HG02840 (cell line): ENCODE results near the gene XDH.

Source experiments
- ATAC-seq: cut with Tn5 transposase; IDR thresholded peaks from one replicate; pipeline ENCODE4 v1.9.1; 2021; ENCODE audit warnings: mild to moderate bottlenecking, moderate library complexity, moderate number of reproducible peaks; ENCODE audit not compliant: unreplicated experiment, low FRiP score

Gene XDH

GRCh38 chr2:31414601-31415241 lies at the start of gene XDH:
TSS of gene XDH (minus strand) at chr2:31414742. CDS start at chr2:31414666, 76 bp downstream.
- no peak for ATAC-seq

GRCh38 chr2:31457651-31458050 lies 43.1 kb upstream of the XDH start:
- ATAC-seq = no peak

- ATAC-seq = no peak
Observed at GRCh38 chr2:31446848-31447247, 32.3 kb upstream of the XDH start.

GRCh38 chr2:31442376-31442775 lies 27.8 kb upstream of the XDH start:
- ATAC-seq = no peak

DNA sequence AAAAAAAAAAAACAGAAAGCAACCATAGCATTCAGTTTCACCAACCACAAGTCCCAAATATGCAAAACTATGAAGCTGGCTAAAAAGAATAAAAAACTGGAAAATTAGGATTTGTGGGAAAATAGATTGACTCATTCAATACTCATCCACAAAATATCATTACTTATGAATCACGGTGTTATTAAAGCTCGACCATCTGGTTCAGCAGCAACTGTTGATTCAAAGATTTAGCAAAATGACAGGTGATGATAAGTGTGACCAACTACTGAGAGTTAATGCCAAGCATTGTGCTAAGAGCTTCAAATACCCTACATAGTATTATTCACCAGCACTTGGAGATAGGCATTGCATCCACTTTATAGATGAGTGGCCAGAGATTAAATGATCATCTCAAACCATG lies 26.2 kb upstream of the XDH start:
- ATAC-seq = no peak

- no peak for ATAC-seq
Observed at GRCh38 chr2:31434911-31435310, 20.4 kb upstream of the XDH start.

DNA sequence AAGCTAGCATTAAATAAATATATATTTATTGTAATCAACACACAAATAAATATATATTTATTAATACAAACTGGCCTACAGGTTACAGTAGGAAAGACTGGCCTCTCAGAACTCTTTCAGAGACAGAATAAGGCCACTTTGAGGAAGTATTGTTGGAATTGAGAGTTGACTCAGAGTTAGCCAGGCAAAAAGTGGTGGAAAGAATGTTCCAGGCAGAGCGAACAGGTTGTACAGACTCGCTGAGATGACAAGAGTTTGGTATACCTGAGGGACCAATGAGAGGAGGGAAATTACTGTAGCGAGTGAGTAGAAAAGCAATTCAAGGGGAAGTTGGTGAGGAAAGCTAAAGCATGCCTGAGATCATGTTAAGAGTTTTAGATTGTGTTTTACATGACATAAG lies 19.0 kb upstream of the XDH start:
- no peak for ATAC-seq

DNA sequence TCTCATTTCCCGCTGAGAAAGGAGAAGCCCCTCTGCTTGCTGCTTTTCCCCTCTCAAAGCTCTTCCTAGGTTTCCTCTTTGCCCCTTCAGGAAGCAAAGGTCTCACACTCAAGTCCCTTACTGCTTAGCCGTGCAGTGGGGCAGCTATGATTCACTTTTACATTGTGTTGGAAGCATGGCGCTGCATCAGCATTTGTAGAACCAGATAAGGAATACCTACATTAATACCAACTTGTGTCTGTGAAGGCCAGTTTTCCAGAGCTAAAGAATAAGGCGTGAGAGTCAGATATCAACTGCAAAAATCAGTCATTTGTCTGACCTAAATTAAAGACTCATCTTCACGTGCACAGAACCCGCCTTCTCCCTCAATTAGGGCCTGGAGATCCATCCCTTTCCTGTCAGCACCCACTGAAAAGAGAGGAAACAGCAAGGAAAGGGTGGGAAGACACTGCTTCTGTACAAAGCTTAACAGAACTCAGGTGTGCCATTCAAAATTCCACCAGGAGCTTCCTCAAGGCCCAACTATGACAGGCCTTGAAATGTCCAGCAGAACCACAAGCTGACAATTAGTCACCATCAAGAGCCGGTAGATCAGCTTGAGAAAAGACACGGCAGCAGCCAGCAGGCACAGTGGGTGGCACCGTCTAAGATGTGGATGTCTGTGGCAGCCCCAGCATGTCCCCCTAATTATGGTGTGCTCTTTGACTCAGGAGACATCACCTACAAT lies 16.1 kb upstream of the XDH start:
- no peak for ATAC-seq

GRCh38 chr2:31429759-31430438 lies 15.4 kb upstream of the XDH start:
- ATAC-seq = no peak

DNA sequence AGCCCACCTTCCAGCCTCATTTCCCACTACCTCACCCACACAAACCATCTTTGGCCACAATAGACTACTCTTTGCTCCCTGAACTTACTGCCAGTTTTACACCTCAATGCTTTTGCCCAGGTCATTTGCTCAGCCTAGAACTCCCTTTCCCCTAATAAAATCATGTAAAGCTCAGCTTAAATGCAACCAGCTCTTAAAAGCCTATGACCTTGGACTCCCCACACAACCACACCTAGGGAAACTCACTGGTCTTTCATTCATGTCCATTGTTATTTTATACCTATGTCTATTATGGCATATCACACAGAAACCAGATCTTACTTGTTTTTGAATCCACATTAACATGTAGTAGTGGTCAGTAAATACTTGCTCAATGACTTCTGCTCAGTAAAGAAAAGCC lies 14.5 kb upstream of the XDH start:
- no peak for ATAC-seq

DNA sequence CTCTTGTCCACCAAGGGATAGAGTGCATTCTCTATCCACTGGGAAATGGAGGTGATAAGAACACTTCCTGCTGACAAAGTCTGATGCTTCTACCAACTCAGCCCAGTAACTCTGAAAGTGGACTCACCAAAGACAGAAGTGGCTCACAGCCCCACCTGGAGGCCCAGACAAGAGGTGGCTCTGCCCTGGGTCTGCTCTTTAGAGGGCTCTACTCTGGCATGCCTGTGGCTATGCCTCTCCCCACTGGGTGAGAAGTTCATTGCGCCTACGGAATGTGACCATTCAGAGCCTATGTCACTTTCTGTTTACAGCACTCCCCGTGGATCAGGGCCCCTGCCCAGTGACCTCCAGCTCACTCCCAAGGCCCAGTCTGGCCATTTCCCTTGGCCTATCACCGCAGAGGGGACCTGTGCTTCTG lies 13.5 kb upstream of the XDH start:
- ATAC-seq = no peak

DNA sequence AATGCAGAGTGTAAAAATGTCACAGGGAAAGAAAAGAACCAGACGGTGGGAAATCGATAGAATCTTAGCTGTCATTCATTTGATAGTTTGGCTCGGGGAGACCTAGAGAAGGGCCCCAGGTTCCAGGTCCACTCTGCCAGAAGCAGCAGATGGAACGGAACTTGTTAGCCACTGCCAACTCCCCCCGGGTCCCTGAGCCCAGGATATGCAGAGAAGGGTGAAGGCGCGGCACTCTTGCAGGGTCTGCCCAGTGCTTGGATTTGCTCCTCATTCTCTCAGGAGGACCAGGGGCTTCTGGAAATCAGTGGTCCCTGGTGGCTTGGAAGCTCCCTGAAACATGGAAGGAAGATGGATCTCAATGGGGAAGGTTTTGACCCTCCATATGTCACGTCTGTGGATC lies 11.6 kb upstream of the XDH start:
- ATAC-seq = no peak

DNA sequence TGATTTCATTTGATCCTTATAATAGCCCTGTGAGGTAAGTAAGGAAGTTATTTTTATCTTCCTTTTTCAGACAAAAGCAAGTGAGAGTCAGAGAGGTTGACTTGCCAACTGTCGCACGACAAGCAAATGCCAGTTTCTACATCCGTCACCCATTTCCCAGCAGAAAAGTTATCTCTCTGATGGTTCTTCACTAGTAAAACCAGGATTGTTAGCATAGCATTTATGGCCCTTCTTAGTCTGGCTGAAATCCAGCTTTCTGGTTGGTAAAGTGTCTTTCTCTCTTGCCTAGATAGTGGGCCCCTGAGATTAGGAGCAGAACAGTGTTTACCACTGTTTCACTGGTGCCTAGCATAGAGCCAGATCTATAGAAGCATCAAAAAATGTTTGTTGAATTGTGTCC lies 7.1 kb upstream of the XDH start:
- ATAC-seq = no peak

GRCh38 chr2:31420936-31421335 lies 6.4 kb upstream of the XDH start:
- no peak for ATAC-seq

DNA sequence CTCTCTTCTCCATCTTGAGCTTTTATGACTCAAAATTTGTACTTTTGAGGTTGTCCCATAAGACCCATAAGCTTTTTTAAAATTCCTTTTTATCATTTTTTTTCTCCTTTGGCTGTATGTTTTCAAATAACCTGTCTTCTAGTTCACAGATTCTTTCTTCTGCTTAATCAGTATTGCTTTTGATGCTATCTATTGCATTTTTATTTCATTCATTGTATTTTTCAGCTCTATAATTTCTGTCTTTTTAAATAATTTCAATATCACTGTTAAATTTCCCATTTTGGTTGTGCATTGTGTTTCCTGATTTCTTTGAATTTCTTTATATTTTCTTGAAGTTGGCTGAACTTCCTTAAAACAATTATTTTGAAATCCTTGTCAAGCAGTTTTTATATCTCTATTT lies 4.8 kb upstream of the XDH start:
- no peak for ATAC-seq

GRCh38 chr2:31415421-31415820 lies 879 bp upstream of the XDH start:
- no peak for ATAC-seq

GRCh38 chr2:31413862-31414550 lies 536 bp downstream of the XDH start:
- ATAC-seq = no peak

- no peak for ATAC-seq
Observed at GRCh38 chr2:31413025-31413424, 1.5 kb downstream of the XDH start.

- no peak for ATAC-seq
Observed at GRCh38 chr2:31411771-31412170, 2.8 kb downstream of the XDH start.

- ATAC-seq = no peak
Observed at GRCh38 chr2:31406593-31407385, 7.8 kb downstream of the XDH start.
